ENCODE data around the gene RAB40B. TPM values are rescaled to one million over a fixed set of nuclear protein-coding genes. Genes with fewer than 3 reads are reported as not detected.

Gene RAB40B
- polyA plus RNA-seq, 2 of the 4 experiments (the other 2 are of a cell fraction): 5.6 to 9.4 TPM

GRCh38 chr17:82638183-82638773, 60.2 kb downstream of the RAB40B start:
- Histone ChIP-seq H3K4me1 (no peaks in the 10 kb centered on the region), H3K4me2 (no peak overlapping the region), H3K27ac (no peak overlapping the region), H3K4me3 (no peak overlapping the region), H3K9me3 (no peaks in the 10 kb centered on the region)
- FAIRE-seq: no peak
- TF ChIP-seq CHD2 (IDR thresholded peaks at IDR 0.05; ENCODE audit: low read length, partially characterized antibody) (no peak), E2F6 (IDR thresholded peaks at IDR 0.05; ENCODE audit: borderline replicate concordance, low read depth) (no peak), MAX (IDR thresholded peaks at IDR 0.05) (no peak), KDM1A (IDR thresholded peaks at IDR 0.05; ENCODE audit: low read depth) (no peak), EHMT2 (IDR thresholded peaks at IDR 0.05; ENCODE audit: low read depth) (no peak), NR3C1 (IDR thresholded peaks at IDR 0.05) (no peak), HOXA7 (CRISPR knock-in tag; IDR thresholded peaks at IDR 0.05) (no peak), CTCF (IDR thresholded peaks at IDR 0.05) (no peak), BCL3 (IDR thresholded peaks at IDR 0.05) (no peak), JUN (IDR thresholded peaks at IDR 0.05) (no peak), SMC3 (IDR thresholded peaks at IDR 0.05) (no peak), ESRRA (IDR thresholded peaks at IDR 0.05; ENCODE audit: borderline replicate concordance, low read length) (no peak), MAFK (IDR thresholded peaks at IDR 0.05; ENCODE audit: partially characterized antibody) (no peak), FOXS1 (CRISPR knock-in tag; IDR thresholded peaks at IDR 0.05) (no peak), PHF8 (IDR thresholded peaks at IDR 0.05; ENCODE audit: borderline replicate concordance, low read depth) (no peak), ELK1 (IDR thresholded peaks at IDR 0.05; ENCODE audit: low read depth, low read length) (no peak)
- ChIA-PET CTCF (no interaction called here), POLR2A (no interaction called here)
- no peak for DNase-seq (ENCODE audit: low read depth in 1 of 2, low spot score in 1 of 2)
- ATAC-seq: no peak
- 85% methylated on average over 5 of the region's 5 CpGs for WGBS (ENCODE audit: missing lambda C conversion rate)

- no peak for FAIRE-seq
- TF ChIP-seq RARB (CRISPR knock-in tag; IDR thresholded peaks at IDR 0.05) (no peak), MAX (IDR thresholded peaks at IDR 0.05) (no peak), POLR2AphosphoS2 (conservative IDR thresholded peaks at IDR 0.05; ENCODE audit: low read length) (no peak), FOSL2 (IDR thresholded peaks at IDR 0.05) (no peak), FOSL2 (CRISPR knock-in tag; IDR thresholded peaks at IDR 0.05) (no peak), MAZ (IDR thresholded peaks at IDR 0.05; ENCODE audit: borderline replicate concordance, low read depth, low read length) (no peak), GATA3 (IDR thresholded peaks at IDR 0.05; ENCODE audit: borderline replicate concordance) (no peak), POLR2A (IDR thresholded peaks at IDR 0.05; ENCODE audit: low read length) (no peak), FOSB (CRISPR knock-in tag; IDR thresholded peaks at IDR 0.05) (no peak), HOXA7 (CRISPR knock-in tag; IDR thresholded peaks at IDR 0.05) (no peak), CHD2 (IDR thresholded peaks at IDR 0.05; ENCODE audit: low read length, partially characterized antibody) (no peak), CBX8 (IDR thresholded peaks at IDR 0.05) (no peak), REST (IDR thresholded peaks at IDR 0.05) (no peak), NFE2L2 (conservative IDR thresholded peaks at IDR 0.05; ENCODE audit: low read length) (no peak), TP53 (CRISPR knock-in tag; IDR thresholded peaks at IDR 0.05) (no peak)
Observed at GRCh38 chr17:82636626-82637598, 61.6 kb downstream of the RAB40B start.

More at GRCh38 chr17:82636626-82637598, 61.6 kb downstream of the RAB40B start:
- CTCF ChIA-PET: interaction anchor here (0.6 to 1.6 kb wide), 6 partner anchors 15 to 139 kb away, joined by 3 to 7 read pairs (median 3); no protein-coding TSS in a partner anchor
- H3K4me1 ChIP-seq: no peaks in the 10 kb centered on the region
- no peak overlapping the region for H3K27ac ChIP-seq
- DNase-seq (ENCODE audit: low read depth in 1 of 2, low spot score in 1 of 2) (no peak), ATAC-seq (no peak)
- H3K4me2 ChIP-seq: no peak overlapping the region
- 87% methylated on average over 16 of the region's 16 CpGs for WGBS (ENCODE audit: missing lambda C conversion rate)
- POLR2A ChIA-PET: no interaction called here
- no peak overlapping the region for H3K4me3 ChIP-seq
- H3K9me3 ChIP-seq: no peaks in the 10 kb centered on the region
